ENCODE measurements around the gene ZBTB32.

The ZBTB32 gene

GRCh38 chr19:35733180-35734125, 29.1 kb downstream of the ZBTB32 start:
- no peak for DNase-seq
- Mint-ChIP-seq H3K36me3 (ENCODE audit: low read depth) (peaks cover 52% of the 10 kb centered on the region), H3K9me3 (no peaks in the 10 kb centered on the region), H3K4me3 (no peak overlapping the region), H3K4me1 (no peaks in the 10 kb centered on the region), H3K27me3 (ENCODE audit: low read depth, poor library complexity) (peaks cover 3% of the 10 kb centered on the region), H3K27ac (no peak overlapping the region)
- TF ChIP-seq CTCF (IDR thresholded peaks at IDR 0.05): no peak

DNA sequence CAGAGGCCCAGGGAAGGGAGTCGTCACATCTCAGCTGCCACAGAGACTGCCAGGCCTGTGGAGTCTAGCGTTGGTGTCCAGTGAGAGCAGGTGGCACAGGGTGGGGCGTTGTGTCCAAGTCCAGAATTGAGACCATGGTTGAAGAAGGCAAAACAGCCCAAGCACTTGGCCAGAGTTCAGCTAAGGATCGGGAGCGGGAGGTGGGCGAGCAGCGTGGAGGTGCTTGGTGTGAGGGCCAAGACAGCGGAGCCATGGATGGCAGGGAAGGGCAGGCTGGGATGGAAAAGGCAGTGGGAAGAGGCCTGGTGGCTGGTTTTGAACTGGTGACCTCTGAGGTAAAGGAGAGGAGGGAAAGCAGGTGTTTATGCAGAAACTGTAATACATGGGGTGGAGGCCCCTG, 29.9 kb downstream of the ZBTB32 start:
- TF ChIP-seq CTCF (IDR thresholded peaks at IDR 0.05): no peak
- H3K9me3 Mint-ChIP-seq: no peaks in the 10 kb centered on the region
- peaks cover 3% of the 10 kb centered on the region for H3K27me3 Mint-ChIP-seq (ENCODE audit: low read depth, poor library complexity)
- H3K4me1 Mint-ChIP-seq: peaks cover 1% of the 10 kb centered on the region
- H3K4me3 Mint-ChIP-seq: no peak overlapping the region
- H3K27ac Mint-ChIP-seq: peak overlapping the region; percentile 17
- DNase-seq: no peak
- H3K36me3 Mint-ChIP-seq (ENCODE audit: low read depth): peaks cover 51% of the 10 kb centered on the region

DNA sequence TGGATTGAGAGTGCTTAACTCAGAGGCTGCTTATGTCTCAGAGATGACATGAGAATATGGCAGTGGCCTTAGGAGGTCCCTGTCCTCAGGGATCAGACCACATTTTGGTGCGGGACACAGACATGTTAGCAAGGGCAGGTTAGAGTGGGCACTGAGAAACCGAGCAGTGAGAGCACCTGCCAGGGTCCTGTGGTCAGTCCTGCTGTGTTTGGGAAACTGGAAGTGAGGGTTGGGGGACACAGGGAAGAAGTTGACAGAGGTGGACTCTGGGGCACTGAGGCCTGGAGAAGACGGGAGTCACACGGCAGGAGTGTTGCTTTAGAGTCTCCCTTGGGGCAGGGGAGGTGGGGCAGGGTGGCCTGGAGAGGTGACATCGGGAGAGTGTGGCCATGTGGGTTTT, 30.5 kb downstream of the ZBTB32 start:
- no peak for DNase-seq
- H3K9me3 Mint-ChIP-seq: no peaks in the 10 kb centered on the region
- H3K27ac Mint-ChIP-seq: peak overlapping the region; percentile 66
- peaks cover 3% of the 10 kb centered on the region for H3K27me3 Mint-ChIP-seq (ENCODE audit: low read depth, poor library complexity)
- H3K4me1 Mint-ChIP-seq: peaks cover 7% of the 10 kb centered on the region
- no peak for TF ChIP-seq CTCF (IDR thresholded peaks at IDR 0.05)
- no peak overlapping the region for H3K4me3 Mint-ChIP-seq
- H3K36me3 Mint-ChIP-seq (ENCODE audit: low read depth): peaks cover 45% of the 10 kb centered on the region

DNA sequence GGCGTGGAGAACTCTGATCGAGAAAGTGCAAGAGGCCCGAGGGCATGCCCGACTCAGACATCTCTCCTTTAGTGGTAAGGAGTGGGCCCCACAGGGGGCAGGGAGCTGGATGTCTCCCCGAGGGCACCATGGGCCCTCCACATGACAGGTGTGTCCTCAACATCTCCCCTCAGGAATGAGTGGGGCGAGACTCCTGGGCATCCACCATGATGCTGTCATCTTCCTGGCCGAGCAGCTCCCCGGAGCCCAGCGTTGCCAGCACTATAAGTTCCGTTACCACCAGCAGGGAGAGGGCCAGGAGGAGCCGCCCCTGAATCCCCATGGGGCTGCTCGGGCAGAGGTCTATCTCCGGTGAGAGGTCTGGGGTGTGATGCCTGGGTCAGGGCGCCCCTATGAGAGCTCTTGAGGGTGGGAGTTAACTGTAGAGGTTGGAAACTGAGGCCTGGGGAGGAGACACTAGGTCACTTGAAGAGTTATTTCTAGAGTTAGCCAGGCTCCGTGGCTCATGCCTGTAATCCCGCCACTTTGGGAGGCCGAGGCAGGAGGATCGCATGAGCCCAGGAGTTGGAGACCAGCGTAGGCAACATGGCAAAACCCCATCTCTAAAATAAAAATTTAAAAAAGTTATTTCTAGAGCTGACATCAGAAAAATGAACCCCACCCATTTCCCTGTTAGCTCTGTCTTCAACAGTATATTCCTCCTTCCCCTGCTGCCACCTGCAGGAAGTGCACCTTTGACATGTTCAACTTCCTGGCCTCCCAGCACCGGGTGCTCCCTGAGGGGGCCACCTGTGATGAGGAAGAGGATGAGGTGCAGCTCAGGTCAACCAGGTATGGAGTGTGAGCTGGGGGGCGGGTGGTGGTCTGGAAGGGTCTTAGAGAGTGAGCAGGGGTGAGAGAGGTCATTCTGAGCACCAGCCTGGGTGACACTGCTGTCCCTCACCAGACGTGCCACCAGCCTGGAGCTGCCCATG, 32.8 kb downstream of the ZBTB32 start:
- DNase-seq: no peak
- Mint-ChIP-seq H3K4me3 (no peak overlapping the region), H3K27me3 (ENCODE audit: low read depth, poor library complexity) (peaks cover 4% of the 10 kb centered on the region), H3K27ac (peak overlapping the region; percentile 66), H3K4me1 (peaks cover 15% of the 10 kb centered on the region), H3K9me3 (no peaks in the 10 kb centered on the region), H3K36me3 (ENCODE audit: low read depth) (peaks cover 32% of the 10 kb centered on the region)
- TF ChIP-seq CTCF (IDR thresholded peaks at IDR 0.05): no peak

GRCh38 chr19:35738021-35738886, 33.9 kb downstream of the ZBTB32 start:
- Mint-ChIP-seq H3K4me3 (peak overlapping the region; percentile 10), H3K4me1 (peaks cover 20% of the 10 kb centered on the region), H3K9me3 (no peaks in the 10 kb centered on the region), H3K36me3 (ENCODE audit: low read depth) (peaks cover 37% of the 10 kb centered on the region), H3K27ac (no peak overlapping the region), H3K27me3 (ENCODE audit: low read depth, poor library complexity) (peaks cover 5% of the 10 kb centered on the region)
- no peak for DNase-seq
- no peak for TF ChIP-seq CTCF (IDR thresholded peaks at IDR 0.05)
